ENCODE measurements around the gene SCYGR3. TPM values are rescaled to one million over a fixed set of nuclear protein-coding genes. Genes with fewer than 3 reads are reported as not detected.

SCYGR3 gene
- total RNA-seq, 4 donors from 2014 or later = not detected

DNA sequence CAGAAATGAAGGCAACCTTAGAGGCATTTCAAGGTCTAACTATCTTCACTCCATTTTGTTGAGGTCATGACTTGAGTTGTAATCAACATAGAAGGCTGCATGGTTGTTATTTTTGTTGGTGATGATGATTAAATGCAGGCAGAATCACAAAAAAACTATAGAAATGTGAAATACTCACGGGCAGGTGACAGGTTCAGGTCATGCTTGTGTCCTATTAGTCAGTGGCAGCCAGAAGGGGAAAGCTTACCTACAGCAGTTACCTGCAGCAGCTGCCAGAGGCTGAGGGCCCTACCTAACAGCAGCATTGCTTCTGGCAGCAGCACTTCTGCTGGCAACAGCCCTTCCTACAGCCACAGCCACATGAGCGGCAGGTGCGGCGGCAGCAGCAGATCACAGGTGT, 394 bp downstream of the SCYGR3 start:
- H3K4me1 ChIP-seq = peaks cover 0 to 13% (median 0%) of the 10 kb centered on the region in 4 donors
- DNase-seq (ENCODE audit: low spot score in 2 of 2) = no peak
- no peaks in the 10 kb centered on the region for H3K9me3 ChIP-seq
- H3K36me3 ChIP-seq = no peaks in the 10 kb centered on the region
- H3K4me3 ChIP-seq = no peak overlapping the region
- TF ChIP-seq CTCF (IDR thresholded peaks at IDR 0.05) (no peak), EP300 (IDR thresholded peaks at IDR 0.05) (no peak), POLR2A (IDR thresholded peaks at IDR 0.05) (no peak)
- no peaks in the 10 kb centered on the region for H3K27me3 ChIP-seq
- no peak overlapping the region for H3K27ac ChIP-seq
- 92% methylated on average over 4 of the region's 4 CpGs for WGBS, 2 donors

DNA sequence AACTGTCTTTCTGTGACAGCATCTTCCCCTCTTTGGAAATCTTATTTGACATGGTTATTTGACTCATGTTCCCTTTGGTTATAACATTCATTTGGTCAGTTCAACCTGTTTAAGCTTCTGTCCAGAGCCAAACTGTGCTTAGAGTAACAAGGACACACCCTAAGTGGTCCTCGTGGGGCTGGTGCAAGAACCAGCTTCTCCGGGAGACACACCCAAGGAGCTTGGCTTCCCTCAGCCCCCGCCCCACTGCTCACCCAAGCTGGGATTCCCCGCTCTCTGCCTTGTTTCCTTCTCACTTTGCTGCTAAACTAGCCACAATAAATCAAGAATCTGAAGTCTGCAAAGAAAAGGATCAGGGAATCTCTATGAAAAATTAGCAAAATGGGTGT, 1.4 kb downstream of the SCYGR3 start:
- Histone ChIP-seq H3K36me3 (no peaks in the 10 kb centered on the region), H3K4me3 (no peak overlapping the region), H3K4me1 (peaks cover 0 to 13% (median 0%) of the 10 kb centered on the region in 4 donors), H3K27ac (no peak overlapping the region), H3K9me3 (no peaks in the 10 kb centered on the region), H3K27me3 (no peaks in the 10 kb centered on the region)
- TF ChIP-seq CTCF (IDR thresholded peaks at IDR 0.05) (no peak), EP300 (IDR thresholded peaks at IDR 0.05) (no peak), POLR2A (IDR thresholded peaks at IDR 0.05) (no peak)
- WGBS, 2 donors = 58 to 76% methylated on average over 4 of the region's 4 CpGs
- DNase-seq (ENCODE audit: low spot score in 2 of 2) = no peak

GRCh38 chr2:227612546-227613271, 1.9 kb downstream of the SCYGR3 start:
- 86 to 90% methylated on average over 11 of the region's 11 CpGs for WGBS, 2 donors
- H3K27ac ChIP-seq = no peak overlapping the region
- no peaks in the 10 kb centered on the region for H3K27me3 ChIP-seq
- H3K36me3 ChIP-seq = no peaks in the 10 kb centered on the region
- DNase-seq (ENCODE audit: low spot score in 2 of 2) = no peak
- peaks cover 0 to 13% (median 0%) of the 10 kb centered on the region in 4 donors for H3K4me1 ChIP-seq
- H3K9me3 ChIP-seq = no peaks in the 10 kb centered on the region
- TF ChIP-seq CTCF (IDR thresholded peaks at IDR 0.05) (no peak), EP300 (IDR thresholded peaks at IDR 0.05) (no peak), POLR2A (IDR thresholded peaks at IDR 0.05) (no peak)
- H3K4me3 ChIP-seq = no peak overlapping the region

GRCh38 chr2:227610123-227610522, 4.5 kb downstream of the SCYGR3 start:
- 88 to 92% methylated on average over 2 of the region's 2 CpGs for WGBS, 2 donors
- Histone ChIP-seq H3K4me3 (no peak overlapping the region), H3K36me3 (no peaks in the 10 kb centered on the region), H3K27me3 (no peaks in the 10 kb centered on the region), H3K27ac (no peak overlapping the region), H3K9me3 (no peaks in the 10 kb centered on the region), H3K4me1 (no peaks in the 10 kb centered on the region)
- no peak for DNase-seq (ENCODE audit: low spot score in 2 of 2)
- TF ChIP-seq POLR2A (IDR thresholded peaks at IDR 0.05) (no peak), CTCF (IDR thresholded peaks at IDR 0.05) (no peak), EP300 (IDR thresholded peaks at IDR 0.05) (no peak)

DNA sequence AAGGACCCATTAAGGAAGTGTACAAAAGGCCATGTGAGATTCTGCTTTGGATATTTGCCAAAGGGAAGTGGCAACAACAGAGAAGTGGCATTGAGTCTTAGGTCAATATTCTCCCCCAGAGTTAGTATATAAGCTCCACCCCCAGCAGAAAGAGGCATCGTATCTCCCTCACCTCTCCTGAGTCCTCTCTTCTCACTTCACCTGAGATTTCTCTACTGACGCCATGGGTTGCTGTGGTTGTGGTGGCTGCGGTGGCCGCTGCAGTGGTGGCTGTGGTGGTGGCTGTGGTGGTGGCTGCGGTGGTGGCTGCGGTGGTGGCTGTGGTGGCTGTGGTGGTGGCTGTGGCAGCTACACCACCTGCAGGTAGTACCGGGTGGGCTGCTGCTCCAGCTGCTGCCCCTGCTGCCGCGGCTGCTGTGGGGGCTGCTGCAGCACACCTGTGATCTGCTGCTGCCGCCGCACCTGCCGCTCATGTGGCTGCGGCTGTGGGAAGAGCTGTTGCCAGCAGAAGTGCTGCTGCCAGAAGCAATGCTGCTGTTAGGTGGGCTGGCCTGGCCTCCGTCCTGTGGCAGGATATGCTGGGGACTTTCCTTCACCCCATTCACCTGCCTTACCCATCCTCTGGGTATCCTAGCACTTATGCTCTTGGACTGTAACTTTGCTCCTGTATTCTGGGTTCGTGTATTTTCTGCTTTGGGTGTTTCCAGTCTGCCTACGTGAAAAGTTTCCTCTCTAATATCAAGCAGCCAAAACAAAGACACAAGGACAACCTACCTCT, 5.9 kb downstream of the SCYGR3 start:
- H3K9me3 ChIP-seq = no peaks in the 10 kb centered on the region
- TF ChIP-seq POLR2A (IDR thresholded peaks at IDR 0.05) (no peak), EP300 (IDR thresholded peaks at IDR 0.05) (peak in 1 of 2 donors; percentile 43)
- no peaks in the 10 kb centered on the region for H3K27me3 ChIP-seq
- no peak overlapping the region for H3K27ac ChIP-seq
- 71 to 84% methylated on average over 14 to 16 of the region's 16 CpGs for WGBS, 2 donors
- no peaks in the 10 kb centered on the region for H3K4me1 ChIP-seq
- no peak overlapping the region for H3K4me3 ChIP-seq
- H3K36me3 ChIP-seq = no peaks in the 10 kb centered on the region
- peak in 1 of 2 donors; percentile 31 for DNase-seq (ENCODE audit: low spot score in 2 of 2)
